GM18505 (cell line): Measurements from ENCODE around the gene EPS8L3.
"Not testable (repeated sequence)": the region's sequence is repeated elsewhere in the genome, so short reads cannot be mapped to it uniquely, and the experiment has no call there.

Experiments
- ATAC-seq: cut with Tn5 transposase; IDR thresholded peaks from one replicate; pipeline ENCODE4 v1.9.1; 2021; ENCODE audit not compliant: unreplicated experiment
- POLR2A ChIP-seq: IDR thresholded peaks from 4 replicates; pipeline ENCODE4 v1.6.1; 2011; ENCODE audit warnings: borderline replicate concordance; ENCODE audit not compliant: insufficient read depth, insufficient read length; ENCODE audit errors: extremely low read depth

EPS8L3 gene

DNA sequence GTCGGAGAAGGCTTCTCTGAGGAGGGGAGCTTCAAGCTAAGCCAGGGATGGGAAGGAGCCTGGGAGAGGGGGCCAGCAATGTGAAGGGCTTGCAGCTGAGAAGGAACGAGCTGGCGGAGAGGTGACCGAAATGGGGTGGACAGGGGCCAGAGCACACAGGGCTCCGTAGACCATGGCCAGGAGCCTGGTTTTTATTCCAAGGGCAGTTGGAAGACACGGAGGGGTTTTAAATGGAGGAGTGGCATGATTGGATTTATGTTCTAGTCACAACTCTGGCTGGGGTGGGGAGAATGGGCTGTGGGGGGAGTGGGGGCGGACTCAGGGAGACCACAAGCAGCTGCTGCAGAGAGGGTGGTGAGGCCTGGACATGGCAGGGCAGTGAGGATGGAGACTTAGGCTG lies 5.1 kb upstream of the EPS8L3 start:
- TF ChIP-seq POLR2A = no peak
- no peak for ATAC-seq

DNA sequence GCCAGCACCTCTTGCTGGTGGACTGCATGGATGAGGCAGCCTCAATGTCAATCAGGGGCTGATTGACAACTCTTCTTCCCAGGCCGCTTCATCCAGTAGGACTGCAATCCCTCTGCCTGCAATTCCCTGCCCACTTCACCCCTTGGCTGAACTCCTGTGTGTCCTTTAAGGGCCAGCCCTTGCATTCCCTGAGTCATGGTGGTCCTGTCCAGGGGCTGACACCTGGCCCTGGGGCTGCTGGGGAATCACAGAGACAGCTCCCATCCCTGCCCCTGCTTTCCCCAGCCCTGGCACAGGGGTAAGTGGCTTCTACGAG lies 4.6 kb upstream of the EPS8L3 start:
- ATAC-seq = no peak
- no peak for TF ChIP-seq POLR2A

DNA sequence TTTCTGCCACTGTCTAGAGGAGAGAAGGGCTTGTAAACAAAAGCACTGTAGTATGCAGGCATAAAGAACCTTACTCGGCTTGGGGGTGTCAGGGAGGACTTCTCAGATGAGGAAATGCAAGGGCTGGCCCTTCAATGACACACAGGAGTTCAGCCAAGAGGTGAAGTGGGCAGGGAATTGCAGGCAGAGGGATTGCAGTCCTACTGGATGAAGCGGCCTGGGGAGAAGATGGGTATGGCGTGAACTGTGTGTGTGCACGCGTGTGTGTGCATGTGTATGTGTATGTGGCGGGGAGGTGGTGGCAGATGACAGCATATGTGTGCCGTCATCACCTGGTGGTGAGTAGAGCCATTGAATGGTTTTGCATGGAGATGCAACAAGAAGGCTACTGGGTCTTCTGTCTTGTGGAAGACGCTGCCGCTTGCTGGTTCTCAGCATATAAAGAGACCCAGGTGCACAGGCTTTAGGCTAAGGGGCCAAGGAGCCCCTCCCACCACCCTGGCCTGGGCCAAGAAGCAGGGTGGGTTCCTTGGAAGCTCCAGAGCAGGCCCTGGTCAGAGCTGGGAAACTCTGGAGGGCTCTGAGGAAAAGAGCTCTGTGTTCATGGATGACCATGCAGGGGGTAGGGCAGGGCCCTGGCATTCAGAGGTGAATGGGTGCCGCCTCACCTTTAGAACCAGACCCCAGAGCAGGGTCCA lies 4.1 kb upstream of the EPS8L3 start:
- ATAC-seq = no peak
- no peak for TF ChIP-seq POLR2A

DNA sequence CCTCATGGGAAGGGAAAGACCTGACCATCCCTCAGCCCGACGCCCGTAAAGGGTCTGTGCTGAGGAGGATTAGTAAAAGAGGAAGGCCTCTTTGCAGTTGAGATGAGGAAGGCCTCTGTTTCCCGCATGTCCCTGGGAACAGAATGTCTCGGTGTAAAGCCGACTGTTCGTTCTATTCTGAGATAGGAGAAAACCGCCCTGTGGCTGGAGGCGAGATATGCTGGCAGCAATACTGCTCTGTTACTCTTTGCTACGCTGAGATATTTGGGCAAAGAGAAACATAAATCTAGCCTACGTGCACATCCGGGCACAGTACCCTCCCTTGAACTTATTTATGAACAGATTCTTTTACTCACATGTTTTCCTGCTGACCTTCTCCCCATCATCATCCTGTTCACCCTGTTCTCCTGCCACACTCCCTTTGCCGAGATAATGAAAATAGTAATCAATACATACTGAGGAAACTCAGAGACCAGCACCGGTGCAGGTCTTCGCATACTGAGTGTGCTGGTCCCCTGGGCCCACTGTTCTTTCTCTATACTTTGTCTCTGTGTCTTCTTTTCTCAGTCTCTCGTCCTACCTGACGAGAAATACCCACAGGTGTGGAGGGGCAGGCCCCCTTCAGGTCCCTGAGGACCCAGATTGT lies 3.4 kb upstream of the EPS8L3 start:
- not testable (repeated sequence) for ATAC-seq

DNA sequence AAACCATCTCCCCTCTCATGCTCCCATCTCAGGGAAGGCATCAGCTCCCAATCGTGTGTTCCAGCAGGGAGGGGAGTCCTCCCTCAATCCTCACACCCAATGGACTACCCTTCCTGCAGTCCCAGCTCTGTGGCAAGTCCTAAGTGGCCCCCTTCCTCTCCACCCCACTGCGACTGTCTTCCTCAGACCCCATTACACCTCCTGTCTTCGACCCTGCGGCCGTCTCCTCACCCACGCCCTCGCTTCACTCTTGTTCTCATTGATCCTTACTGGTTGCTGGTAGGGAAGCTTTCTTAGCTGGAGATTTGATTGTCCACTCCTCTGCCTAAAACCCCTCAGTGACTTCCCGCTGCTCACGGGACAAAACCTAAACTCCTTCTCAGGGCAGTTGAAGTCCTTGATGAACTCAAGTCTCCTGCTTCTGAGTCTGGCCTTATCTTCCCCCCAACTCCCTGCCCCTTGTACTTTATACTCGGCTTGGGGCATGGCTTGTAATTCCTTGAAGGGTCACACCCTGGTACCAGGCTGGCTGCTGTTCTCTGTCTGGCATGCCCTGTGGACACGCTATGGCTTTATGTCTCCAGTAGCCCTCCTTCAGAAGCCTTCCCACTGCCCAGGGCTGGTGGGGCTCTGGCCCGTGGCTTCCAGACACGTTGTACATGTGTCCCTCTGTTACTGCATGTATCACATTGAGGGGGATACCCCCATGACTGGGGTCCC lies 2.3 kb upstream of the EPS8L3 start:
- no peak for TF ChIP-seq POLR2A
- ATAC-seq = no peak

DNA sequence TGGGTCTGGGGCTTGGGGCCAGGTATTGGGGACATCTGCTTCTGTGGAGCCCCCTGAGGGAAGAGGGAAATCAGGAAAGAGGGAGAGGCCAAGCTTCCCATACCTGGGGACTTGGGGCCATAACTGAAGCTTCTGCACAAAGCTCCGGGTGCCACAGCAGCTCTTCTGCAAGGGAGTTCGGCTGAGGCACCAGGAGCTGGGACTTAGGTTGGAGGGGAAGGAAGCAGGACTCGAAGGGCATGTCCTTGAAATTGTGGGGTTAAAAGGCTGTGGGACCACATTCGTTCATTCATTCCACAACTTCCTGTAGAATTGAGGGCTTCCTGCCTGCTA lies 1.7 kb upstream of the EPS8L3 start:
- no peak for TF ChIP-seq POLR2A
- no peak for ATAC-seq

DNA sequence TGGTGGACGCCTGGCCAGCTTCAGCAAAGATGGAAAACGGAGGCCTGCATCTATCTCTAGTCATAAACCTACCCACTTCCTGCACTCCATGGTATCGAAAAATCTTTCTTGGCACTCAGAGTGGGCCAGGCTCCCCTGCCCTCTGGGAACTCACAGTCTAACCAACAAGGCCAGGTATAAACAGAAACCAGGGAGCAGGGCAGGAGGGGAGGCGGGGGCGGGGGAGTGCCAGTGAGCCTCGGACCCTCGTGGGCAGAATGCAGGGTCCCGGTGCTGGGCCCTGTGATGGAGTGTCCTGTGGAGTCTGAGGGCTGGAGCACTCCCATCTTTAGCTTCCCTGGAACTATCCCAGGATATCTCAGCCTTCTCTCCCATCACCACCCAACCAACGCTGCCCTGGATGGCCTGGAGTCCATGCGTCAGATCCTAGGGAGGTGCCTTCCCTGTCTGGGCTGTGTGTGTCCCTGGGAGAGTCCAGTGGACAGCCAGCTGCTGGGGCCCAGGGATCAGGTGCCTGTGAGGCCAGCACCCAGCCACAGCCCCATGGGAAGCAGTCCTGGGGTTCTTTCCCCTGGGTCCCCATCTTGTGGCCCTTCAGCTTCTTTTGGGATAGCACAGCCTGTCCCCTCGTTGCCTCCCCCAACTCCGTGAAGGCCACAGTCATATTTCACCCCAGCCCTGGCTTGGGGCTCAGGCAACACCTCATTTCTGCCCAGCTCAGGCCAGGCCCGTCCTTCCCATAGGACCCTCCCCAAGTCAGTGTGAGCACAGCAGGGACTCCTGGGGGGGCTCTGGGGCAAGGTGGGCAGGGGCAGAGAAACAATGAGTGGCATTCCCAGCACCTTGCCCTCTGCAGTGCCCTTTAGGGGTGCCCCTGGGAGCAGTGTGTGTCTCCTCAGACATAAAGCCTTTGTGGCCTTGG lies 1.1 kb upstream of the EPS8L3 start:
- TF ChIP-seq POLR2A = no peak
- no peak for ATAC-seq

DNA sequence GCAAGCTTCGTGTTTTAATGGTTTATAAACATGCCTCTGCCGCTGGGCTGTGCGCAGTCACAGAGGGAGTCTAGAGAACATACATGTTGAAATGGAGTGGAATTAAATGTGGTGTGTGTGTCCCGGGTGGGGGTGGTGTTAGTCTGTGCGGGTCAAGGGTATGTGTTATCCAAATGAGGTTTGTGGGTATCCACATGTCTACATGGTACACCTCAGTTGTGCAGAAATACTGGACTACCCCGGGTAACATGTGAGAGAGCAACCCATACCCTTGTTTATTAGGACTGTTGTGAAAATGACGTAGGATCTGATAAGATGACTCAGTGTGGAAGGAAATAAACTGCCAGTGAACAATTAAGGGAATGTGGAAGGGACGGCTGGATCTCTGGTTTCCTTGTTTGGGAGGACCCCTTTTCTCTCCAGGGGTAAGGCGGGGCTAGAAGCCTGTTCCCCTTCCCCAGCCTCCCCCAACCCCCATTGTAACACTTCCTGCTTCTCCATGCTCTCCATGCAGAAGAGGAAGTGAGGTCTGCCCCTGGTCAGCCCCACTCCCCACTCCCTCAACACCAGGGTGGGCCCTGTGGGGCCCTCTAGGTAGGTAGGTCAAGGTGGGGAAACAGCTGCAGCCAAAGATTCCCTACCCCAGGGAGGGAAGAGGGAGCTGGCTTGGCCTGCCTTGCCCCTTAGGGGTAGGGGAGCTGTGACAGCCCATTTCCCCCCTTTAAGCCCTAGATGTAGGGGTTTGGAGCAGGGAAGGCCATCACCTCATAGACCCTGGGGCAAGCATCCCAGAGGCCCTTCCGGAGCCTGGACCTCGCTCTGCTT lies 690 bp downstream of the EPS8L3 start:
- no peak for TF ChIP-seq POLR2A
- no peak for ATAC-seq

DNA sequence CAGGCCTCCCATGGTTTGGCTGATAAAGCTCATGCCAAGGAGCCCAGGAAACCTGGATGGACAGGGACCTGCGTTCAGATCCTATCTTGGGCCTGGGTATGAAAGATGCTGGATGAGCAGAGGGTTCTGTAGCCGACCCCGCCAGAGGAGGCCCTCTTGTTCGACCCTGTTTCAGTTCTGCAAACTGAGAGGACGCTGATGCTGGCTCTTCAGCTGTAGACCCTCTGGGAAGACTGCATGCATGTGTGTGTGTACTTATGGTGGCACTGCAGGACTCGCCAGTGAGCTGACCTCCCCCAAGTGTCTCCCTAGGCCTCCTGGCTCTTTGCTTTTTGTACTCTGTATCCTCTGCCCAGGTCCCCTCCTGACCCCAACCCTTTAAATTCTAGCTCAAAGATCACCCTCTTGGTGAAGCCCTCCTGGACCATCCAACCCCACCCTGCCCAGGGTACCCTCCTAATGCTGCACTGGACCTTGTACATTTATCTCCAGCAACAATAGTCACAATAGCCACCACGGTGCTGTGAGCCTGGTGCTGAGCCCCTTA lies 1.6 kb downstream of the EPS8L3 start:
- no peak for TF ChIP-seq POLR2A
- ATAC-seq = no peak

DNA sequence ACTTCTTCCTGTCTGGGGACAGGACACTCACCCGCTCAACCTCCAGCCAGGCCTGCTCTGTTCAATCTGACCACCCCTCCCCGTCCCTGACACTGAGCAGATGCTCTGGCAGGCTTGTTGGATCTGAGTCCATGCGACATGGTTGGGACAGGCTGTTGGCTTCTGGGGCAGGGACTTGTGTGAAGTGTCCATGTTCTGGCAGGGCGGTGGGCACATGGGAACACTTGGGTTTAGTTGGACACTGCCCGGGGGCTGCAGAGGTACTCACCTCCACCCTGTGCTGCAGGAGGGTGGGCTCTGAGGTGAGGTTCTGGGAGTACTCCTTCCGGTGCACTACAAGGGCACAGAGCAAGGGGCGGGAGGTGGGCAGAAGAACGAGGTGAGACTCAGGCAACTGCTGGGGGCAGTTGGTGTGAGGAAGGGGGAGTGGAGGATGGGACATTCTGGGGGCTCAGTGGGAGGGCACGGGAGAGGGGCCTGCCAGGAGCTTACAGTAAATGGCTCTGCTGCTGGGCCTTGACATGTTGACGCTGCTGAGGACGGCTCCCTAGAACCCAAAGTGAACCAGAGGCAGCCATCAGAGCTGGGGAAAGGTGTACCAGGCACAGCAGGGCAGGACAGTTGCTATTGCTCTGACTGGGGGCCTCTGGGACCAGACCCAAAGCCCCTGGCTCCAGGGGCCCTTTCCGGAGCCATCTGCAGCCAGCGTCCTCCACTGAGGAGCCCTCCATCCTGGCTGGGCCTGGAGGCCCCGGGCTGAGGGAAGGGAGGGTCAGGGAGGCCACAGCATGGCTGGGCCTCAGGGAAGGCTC lies 2.3 kb downstream of the EPS8L3 start:
- no peak for ATAC-seq

DNA sequence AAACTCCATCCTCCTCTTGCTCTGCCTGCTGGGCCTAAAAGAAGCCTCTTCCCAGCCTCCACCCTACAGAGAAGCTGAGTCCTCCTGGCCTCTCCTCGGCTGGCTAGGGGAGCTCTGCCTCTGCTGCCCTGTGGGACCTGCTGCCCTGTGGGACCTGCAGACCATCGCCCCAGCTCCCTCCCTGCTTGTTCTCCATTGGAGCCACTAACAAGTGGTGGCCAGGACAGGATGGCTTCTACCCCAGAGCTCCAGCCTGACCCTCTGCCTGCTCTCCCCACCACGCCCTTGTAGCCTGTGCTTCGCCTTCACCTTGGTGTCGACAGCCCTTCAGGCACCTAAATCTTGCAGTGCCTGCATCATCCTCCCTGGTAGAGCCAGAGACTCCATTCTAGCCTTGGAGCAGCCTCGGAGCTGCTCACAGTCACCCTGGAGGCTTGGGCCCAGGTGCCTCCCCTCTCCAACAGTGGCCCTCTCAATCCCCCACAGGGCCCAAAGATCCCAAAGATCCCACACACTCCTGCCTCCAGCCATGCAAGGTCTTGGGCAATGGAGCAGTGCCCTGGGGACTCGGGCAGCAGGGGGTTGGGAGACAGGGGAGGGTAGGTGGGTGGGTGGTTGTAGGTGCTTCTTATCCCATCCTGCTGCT lies 3.0 kb downstream of the EPS8L3 start:
- ATAC-seq = no peak
- TF ChIP-seq POLR2A = no peak

More for the DNA sequence above, 2.3 kb downstream of the EPS8L3 start:
- no peak for TF ChIP-seq POLR2A
